SK-N-SH (cell line): ENCODE measurements around the gene ZNF282. TPM values are rescaled to one million over a fixed set of nuclear protein-coding genes. Genes with fewer than 3 reads are reported as not detected.

Source experiments
- CTCF ChIA-PET: fragments of 300-600, 350-600 bp; formaldehyde crosslinking; extraction: SDS; loops from one replicate; lab custom pipeline; 2021; lab: Yijun Ruan, JAX
- POLR2A ChIA-PET: fragments of 350-600 bp; sonication (Branson Sonifier 250); formaldehyde crosslinking; extraction: SDS; loops from one replicate; lab custom pipeline; 2020; ENCODE audit warnings: antibody characterized with exemption, inconsistent platforms; lab: Yijun Ruan, JAX
- DNase-seq: peaks from one replicate; pipeline ENCODE4 v3.0.0; 2012
- H2AFZ ChIP-seq: fragments of 200-600 bp; sonication (generic); 2 replicates; pipeline ENCODE4 v1.8.1; 2016; ENCODE audit warnings: antibody characterized with exemption, mild to moderate bottlenecking, low read depth
- H3F3A ChIP-seq: fragments of 200-600 bp; sonication (generic); replicated peaks from 2 replicates; pipeline ENCODE3; 2016; ENCODE audit warnings: antibody characterized with exemption, mild to moderate bottlenecking; ENCODE audit not compliant: insufficient read depth
- H3K27ac ChIP-seq, 2 experiments: fragments of 200-500 bp in 1 of 2; fragments of 200-600 bp in 1 of 2; sonication (Bioruptor generic) in 1 of 2; sonication (generic), shearing (Covaris generic) in 1 of 2; 2 replicates each; pipeline versions ENCODE4 v1.5.1 to v1.6.1; 2014 to 2016; ENCODE audit warnings: low read depth in 2 of 2, inconsistent platforms in 1 of 2, low read length in 1 of 2, mild to moderate bottlenecking in 1 of 2, mixed read lengths in 1 of 2
- H3K27me3 ChIP-seq: fragments of 200-600 bp; sonication (generic), shearing (Covaris generic); 2 replicates; pipeline ENCODE4 v1.6.1; 2016; ENCODE audit warnings: mixed run types; ENCODE audit not compliant: insufficient read depth
- H3K36me3 ChIP-seq, 2 experiments: fragments of 200-500 bp in 1 of 2; fragments of 200-600 bp in 1 of 2; sonication (Bioruptor generic) in 1 of 2; sonication (generic) in 1 of 2; replicated peaks in 1 of 2; 2 replicates each; pipeline versions ENCODE3 to v1.5.1; 2014 to 2016; ENCODE audit warnings: low read length in 1 of 2, mild to moderate bottlenecking in 1 of 2; ENCODE audit not compliant: insufficient read depth in 2 of 2, control insufficient read depth in 1 of 2
- H3K4me1 ChIP-seq, 2 experiments: fragments of 200-500 bp in 1 of 2; fragments of 200-600 bp in 1 of 2; sonication (Bioruptor generic) in 1 of 2; sonication (generic), shearing (Covaris generic) in 1 of 2; 2 replicates each; pipeline versions ENCODE4 v1.5.1 to v1.6.1; 2014 to 2016; ENCODE audit warnings: low read depth in 1 of 2, low read length in 1 of 2, mixed run types in 1 of 2; ENCODE audit not compliant: insufficient read depth in 2 of 2, control insufficient read depth in 1 of 2
- H3K4me2 ChIP-seq: fragments of 200-600 bp; sonication (generic), shearing (Covaris generic); 2 replicates; pipeline ENCODE4 v1.6.1; 2017; ENCODE audit warnings: mixed run types
- H3K4me3 ChIP-seq, 2 experiments: fragments of 200-500 bp in 1 of 2; fragments of 200-600 bp in 1 of 2; sonication (Bioruptor generic) in 1 of 2; sonication (generic), shearing (Covaris generic) in 1 of 2; 2 replicates each; pipeline versions ENCODE4 v1.5.1 to v1.8.1; 2014 to 2016; ENCODE audit warnings: low read depth in 2 of 2, inconsistent platforms in 1 of 2, low read length in 1 of 2, mild to moderate bottlenecking in 1 of 2, mixed read lengths in 1 of 2, moderate library complexity in 1 of 2
- H3K79me2 ChIP-seq: fragments of 200-600 bp; sonication (generic); 2 replicates; pipeline ENCODE4 v1.8.1; 2017; ENCODE audit warnings: mild to moderate bottlenecking; ENCODE audit not compliant: insufficient read depth
- H3K9ac ChIP-seq: fragments of 200-600 bp; sonication (generic); 2 replicates; pipeline ENCODE4 v1.6.1; 2017; ENCODE audit warnings: mixed run types
- H3K9me2 ChIP-seq: fragments of 200-600 bp; sonication (generic); 2 replicates; pipeline ENCODE4 v1.6.1; 2017; ENCODE audit warnings: mixed run types
- H3K9me3 ChIP-seq: fragments of 200-600 bp; sonication (generic); 2 replicates; pipeline ENCODE4 v1.6.1; 2017; ENCODE audit warnings: mixed run types, mild to moderate bottlenecking, moderate library complexity
- H4K20me1 ChIP-seq: fragments of 200-600 bp; sonication (generic); 2 replicates; pipeline ENCODE4 v1.6.1; 2017; ENCODE audit warnings: mild to moderate bottlenecking, mixed run types; ENCODE audit not compliant: insufficient read depth
- CHD2 ChIP-seq: fragments of 150-350 bp; IDR thresholded peaks from 2 replicates; pipeline ENCODE4 v1.6.1; 2018; ENCODE audit warnings: low read length; ENCODE audit not compliant: partially characterized antibody
- EP300 ChIP-seq, 2 experiments: IDR thresholded peaks; 2 replicates each; pipeline versions ENCODE4 v1.4.0 to v1.6.1; 2012; ENCODE audit warnings: borderline replicate concordance in 1 of 2, low read depth in 1 of 2, low read length in 1 of 2
- EZH2phosphoT487 ChIP-seq: fragments of 200-600 bp; sonication (generic); IDR thresholded peaks from 2 replicates; pipeline ENCODE4 v1.6.1; 2017; ENCODE audit warnings: low read depth, mixed run types, mild to moderate bottlenecking, antibody characterized with exemption, moderate library complexity, borderline replicate concordance
- MEF2A ChIP-seq: IDR thresholded peaks from 2 replicates; pipeline ENCODE4 v1.4.0; 2012; ENCODE audit warnings: low read depth, borderline replicate concordance
- MXI1 ChIP-seq: IDR thresholded peaks from 2 replicates; pipeline ENCODE4 v1.6.1; 2012; ENCODE audit warnings: mild to moderate bottlenecking, low read depth, low read length, improper control_type of control experiment
- NFIC ChIP-seq: IDR thresholded peaks from 2 replicates; pipeline ENCODE4 v1.4.0; 2012; ENCODE audit warnings: borderline replicate concordance
- RAD21 ChIP-seq: IDR thresholded peaks from 2 replicates; pipeline ENCODE4 v1.6.1; 2012; ENCODE audit warnings: mild to moderate bottlenecking, low read length
- RFX5 ChIP-seq: IDR thresholded peaks from 2 replicates; pipeline ENCODE4 v1.6.1; 2012; ENCODE audit warnings: mild to moderate bottlenecking, improper control_type of control experiment, low read length
- RXRA ChIP-seq: IDR thresholded peaks from 2 replicates; pipeline ENCODE4 v1.4.0; 2012; ENCODE audit warnings: low read depth, mild to moderate bottlenecking, borderline replicate concordance
- SIN3A ChIP-seq: IDR thresholded peaks from 2 replicates; pipeline ENCODE4 v1.6.1; 2012; ENCODE audit warnings: low read depth, mild to moderate bottlenecking, low read length, moderate library complexity, borderline replicate concordance
- TAF1 ChIP-seq: IDR thresholded peaks from 2 replicates; pipeline ENCODE4 v1.6.1; 2012; ENCODE audit warnings: low read depth, mild to moderate bottlenecking, low read length, moderate library complexity, borderline replicate concordance
- TCF12 ChIP-seq: IDR thresholded peaks from 2 replicates; pipeline ENCODE4 v1.4.0; 2012
- YY1 ChIP-seq: IDR thresholded peaks from 2 replicates; pipeline ENCODE4 v1.4.0; 2012; ENCODE audit warnings: low read depth, mild to moderate bottlenecking
- WGBS: methylation state at CpG from one replicate; pipeline ENCODE4 v1.1.6; 2017; ENCODE audit warnings: low lambda C conversion rate; 5-methylcytosine and 5-hydroxymethylcytosine counted together
- polyA plus RNA-seq, 3 experiments: library from polyadenylated mRNA; depleted of rRNA; stranded (reverse); fragments of >200 nt; gene quantifications; 2 replicates each; pipeline ENCODE4 v1.2.3, GENCODE V29; 2012
- TF ChIP-seq, protein P1 (sequence below): fragments of 150-350 bp; IDR thresholded peaks from 2 replicates; pipeline ENCODE4 v1.6.1; 2016; ENCODE audit warnings: mild to moderate bottlenecking, low read depth, low read length
- TF ChIP-seq, protein P2 (sequence below): IDR thresholded peaks from 2 replicates; pipeline ENCODE4 v1.6.1; 2012; ENCODE audit warnings: mild to moderate bottlenecking, low read depth, low read length, moderate library complexity
- TF ChIP-seq, protein P3 (sequence below): IDR thresholded peaks from 2 replicates; pipeline ENCODE4 v1.4.0; 2012; ENCODE audit warnings: low read depth, borderline replicate concordance

ZNF282 gene
- polyA plus RNA-seq, 1 of the 3 experiments (the other 2 are of a cell fraction): 17.9 TPM

DNA sequence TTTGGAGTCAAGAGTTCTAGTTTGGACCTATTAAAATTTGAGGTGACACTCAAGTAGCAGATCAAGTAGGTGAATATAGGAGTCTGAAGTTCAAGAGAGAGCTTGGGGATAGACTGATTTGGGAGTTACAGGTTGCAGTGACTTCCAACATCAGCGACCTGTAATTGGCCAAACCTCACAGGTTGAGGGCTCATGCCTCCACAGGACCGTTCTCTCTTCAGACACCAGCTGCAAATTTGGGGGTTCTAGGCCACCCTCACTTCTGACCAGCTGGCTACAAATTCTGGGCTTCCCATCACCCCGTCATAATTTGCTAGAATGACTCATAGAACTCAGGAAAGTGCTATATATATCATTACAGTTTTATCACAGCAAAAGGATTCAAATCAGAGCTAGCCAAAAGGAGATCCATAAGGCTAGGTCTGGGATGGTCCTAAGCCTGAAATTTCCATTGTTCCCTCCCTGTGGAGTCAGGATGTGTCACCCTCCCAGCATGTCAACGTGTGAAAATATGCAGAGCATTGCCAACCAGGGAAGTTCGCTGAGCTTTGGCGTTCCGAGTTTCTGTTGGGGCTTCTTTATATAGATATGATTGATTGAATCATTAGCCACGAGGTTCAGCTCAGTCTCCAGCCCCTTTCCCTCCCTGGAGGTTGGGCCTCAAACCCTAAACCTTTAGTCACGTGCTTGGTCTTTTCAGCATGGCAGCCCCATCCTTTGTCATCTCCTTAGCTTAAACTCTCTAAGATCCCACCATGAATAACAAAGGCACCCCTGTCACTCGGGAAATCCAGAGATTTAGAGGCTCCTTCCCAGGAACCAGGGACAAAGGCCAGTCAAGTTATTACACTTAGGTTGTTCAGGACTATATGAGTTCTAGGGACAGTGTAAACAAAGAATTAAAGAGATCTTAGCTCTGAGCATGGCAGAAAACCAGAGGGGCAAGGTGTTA lies 23.4 kb downstream of the ZNF282 start (continued):
- TF ChIP-seq YY1 (no peak), TCF12 (no peak), CHD2 (no peak), MEF2A (no peak), TAF1 (no peak), MXI1 (no peak), EZH2phosphoT487 (no peak), EP300 (IDR thresholded peaks at IDR 0.05; ENCODE audit: borderline replicate concordance in 1 of 2, low read depth in 1 of 2, low read length in 1 of 2) (no peak), NFIC (no peak), SIN3A (no peak)

DNA sequence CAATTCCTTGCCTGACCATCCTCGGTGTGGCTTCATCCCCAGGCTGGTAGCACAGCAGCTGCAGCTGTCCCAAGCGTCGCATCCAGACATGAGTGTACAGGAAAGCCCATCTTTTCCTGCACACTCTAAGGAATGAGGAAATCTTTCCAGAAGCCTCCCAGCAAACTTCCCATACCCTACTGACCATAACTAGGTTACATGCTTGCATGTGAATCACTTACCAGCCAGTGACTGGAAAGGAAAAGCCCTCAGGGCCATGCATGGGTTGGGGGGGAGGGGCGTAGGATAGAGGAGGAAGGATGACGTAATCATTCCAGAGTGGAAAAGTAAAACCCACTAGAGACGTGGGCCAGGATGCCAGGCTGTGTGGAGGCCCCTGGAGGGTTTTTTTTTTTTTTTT lies 25.2 kb downstream of the ZNF282 start:
- no peak overlapping the region for H3K9ac ChIP-seq
- peaks cover 53 to 58% of the 10 kb centered on the region in 2 experiments for H3K36me3 ChIP-seq
- 74% methylated on average over 6 of the region's 6 CpGs for WGBS
- peak overlapping the region in 1 of 2 experiments; percentile 5; a peak in 1 of 4 replicates for H3K27ac ChIP-seq
- H3K79me2 ChIP-seq: no peaks in the 10 kb centered on the region; the same call in 1 of the 2 replicates
- no peak overlapping the region for H3K4me3 ChIP-seq
- H2AFZ ChIP-seq: no peak overlapping the region
- TF ChIP-seq RAD21: no peak
- TF ChIP-seq, protein P1, sequence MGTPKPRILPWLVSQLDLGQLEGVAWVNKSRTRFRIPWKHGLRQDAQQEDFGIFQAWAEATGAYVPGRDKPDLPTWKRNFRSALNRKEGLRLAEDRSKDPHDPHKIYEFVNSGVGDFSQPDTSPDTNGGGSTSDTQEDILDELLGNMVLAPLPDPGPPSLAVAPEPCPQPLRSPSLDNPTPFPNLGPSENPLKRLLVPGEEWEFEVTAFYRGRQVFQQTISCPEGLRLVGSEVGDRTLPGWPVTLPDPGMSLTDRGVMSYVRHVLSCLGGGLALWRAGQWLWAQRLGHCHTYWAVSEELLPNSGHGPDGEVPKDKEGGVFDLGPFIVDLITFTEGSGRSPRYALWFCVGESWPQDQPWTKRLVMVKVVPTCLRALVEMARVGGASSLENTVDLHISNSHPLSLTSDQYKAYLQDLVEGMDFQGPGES: no peak
- TF ChIP-seq, protein P2, sequence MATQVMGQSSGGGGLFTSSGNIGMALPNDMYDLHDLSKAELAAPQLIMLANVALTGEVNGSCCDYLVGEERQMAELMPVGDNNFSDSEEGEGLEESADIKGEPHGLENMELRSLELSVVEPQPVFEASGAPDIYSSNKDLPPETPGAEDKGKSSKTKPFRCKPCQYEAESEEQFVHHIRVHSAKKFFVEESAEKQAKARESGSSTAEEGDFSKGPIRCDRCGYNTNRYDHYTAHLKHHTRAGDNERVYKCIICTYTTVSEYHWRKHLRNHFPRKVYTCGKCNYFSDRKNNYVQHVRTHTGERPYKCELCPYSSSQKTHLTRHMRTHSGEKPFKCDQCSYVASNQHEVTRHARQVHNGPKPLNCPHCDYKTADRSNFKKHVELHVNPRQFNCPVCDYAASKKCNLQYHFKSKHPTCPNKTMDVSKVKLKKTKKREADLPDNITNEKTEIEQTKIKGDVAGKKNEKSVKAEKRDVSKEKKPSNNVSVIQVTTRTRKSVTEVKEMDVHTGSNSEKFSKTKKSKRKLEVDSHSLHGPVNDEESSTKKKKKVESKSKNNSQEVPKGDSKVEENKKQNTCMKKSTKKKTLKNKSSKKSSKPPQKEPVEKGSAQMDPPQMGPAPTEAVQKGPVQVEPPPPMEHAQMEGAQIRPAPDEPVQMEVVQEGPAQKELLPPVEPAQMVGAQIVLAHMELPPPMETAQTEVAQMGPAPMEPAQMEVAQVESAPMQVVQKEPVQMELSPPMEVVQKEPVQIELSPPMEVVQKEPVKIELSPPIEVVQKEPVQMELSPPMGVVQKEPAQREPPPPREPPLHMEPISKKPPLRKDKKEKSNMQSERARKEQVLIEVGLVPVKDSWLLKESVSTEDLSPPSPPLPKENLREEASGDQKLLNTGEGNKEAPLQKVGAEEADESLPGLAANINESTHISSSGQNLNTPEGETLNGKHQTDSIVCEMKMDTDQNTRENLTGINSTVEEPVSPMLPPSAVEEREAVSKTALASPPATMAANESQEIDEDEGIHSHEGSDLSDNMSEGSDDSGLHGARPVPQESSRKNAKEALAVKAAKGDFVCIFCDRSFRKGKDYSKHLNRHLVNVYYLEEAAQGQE: no peak
- no peak for TF ChIP-seq SIN3A
- TF ChIP-seq RFX5: no peak
- TF ChIP-seq, protein P3, sequence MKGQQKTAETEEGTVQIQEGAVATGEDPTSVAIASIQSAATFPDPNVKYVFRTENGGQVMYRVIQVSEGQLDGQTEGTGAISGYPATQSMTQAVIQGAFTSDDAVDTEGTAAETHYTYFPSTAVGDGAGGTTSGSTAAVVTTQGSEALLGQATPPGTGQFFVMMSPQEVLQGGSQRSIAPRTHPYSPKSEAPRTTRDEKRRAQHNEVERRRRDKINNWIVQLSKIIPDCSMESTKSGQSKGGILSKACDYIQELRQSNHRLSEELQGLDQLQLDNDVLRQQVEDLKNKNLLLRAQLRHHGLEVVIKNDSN: no peak
- no peak for TF ChIP-seq EP300 (IDR thresholded peaks at IDR 0.05; ENCODE audit: borderline replicate concordance in 1 of 2, low read depth in 1 of 2, low read length in 1 of 2)
- no peak for TF ChIP-seq RXRA
- no peak overlapping the region for H3K4me2 ChIP-seq
- no peaks in the 10 kb centered on the region for H4K20me1 ChIP-seq
- H3K4me1 ChIP-seq: no peaks in the 10 kb centered on the region
- no peaks in the 10 kb centered on the region for H3F3A ChIP-seq
- no peaks in the 10 kb centered on the region for H3K9me3 ChIP-seq
- ChIA-PET CTCF (no interaction called here), POLR2A (no interaction called here)
- no peaks in the 10 kb centered on the region for H3K27me3 ChIP-seq
- no peaks in the 10 kb centered on the region for H3K9me2 ChIP-seq
- peak; percentile 51 for DNase-seq
